K562 (cell line): ENCODE results near the gene SERPINB4. TPM values are rescaled to one million over a fixed set of nuclear protein-coding genes. Genes with fewer than 3 reads are reported as not detected.
"Not testable (repeated sequence)": the region's sequence is repeated elsewhere in the genome, so short reads cannot be mapped to it uniquely, and the experiment has no call there.

Experiments
- ATAC-seq: fragments of 200-7000 bp; cut with Tn5 transposase; 3 replicates; pipeline ENCODE4 v1.9.1; 2020; ENCODE audit warnings: moderate library complexity
- BruUV-seq: library from RNA; stranded (reverse); fragments of 400-500 nt; replicated peaks from 2 replicates; lab custom pipeline; 2021; lab: Mats Ljungman, UMichigan
- CTCF ChIA-PET: fragments of 300-600 bp; formaldehyde crosslinking; extraction: SDS; loops from one replicate; lab custom pipeline; 2021; ENCODE audit warnings: low intra/inter-chr PET ratio; lab: Yijun Ruan, JAX
- POLR2A ChIA-PET: fragments of 300-600, 350-650 bp; sonication (Branson Sonifier 250); formaldehyde crosslinking; extraction: SDS; loops from one replicate; lab custom pipeline; 2021; ENCODE audit warnings: antibody characterized with exemption, inconsistent platforms; lab: Yijun Ruan, JAX
- DNase-seq, 4 experiments: peaks; one replicate each; pipeline versions ENCODE4 v3.0.0 to v3.0.0-alpha.2; 2011 to 2018; ENCODE audit warnings: low spot score in 3 of 4, mixed read lengths in 3 of 4; ENCODE audit errors: extremely low read depth in 1 of 4
- FAIRE-seq: peaks from 2 replicates; lab custom pipeline; 2011; peaks lifted over from hg19 to GRCh38; lab: Jason Lieb, UNC
- H2AFZ ChIP-seq: 2 replicates; pipeline ENCODE4 v1.6.0; 2011; ENCODE audit warnings: low read depth, low read length, control low read depth, inconsistent platforms
- H3K27ac ChIP-seq: fragments of 200-600 bp; 3 replicates; pipeline ENCODE4 v1.8.0; 2011; ENCODE audit warnings: low read depth, mild to moderate bottlenecking, control low read depth, inconsistent platforms, low read length, moderate library complexity, mixed read lengths; ENCODE audit errors: extremely low read depth
- H3K27me3 ChIP-seq, 2 experiments: fragments of 300-600 bp in 1 of 2; 2 replicates in 1 of 2; 3 replicates in 1 of 2; pipeline versions ENCODE4 v1.6.0 to v1.8.0; 2011; ENCODE audit warnings: inconsistent platforms in 2 of 2, low read length in 2 of 2, mild to moderate bottlenecking in 1 of 2, mixed read lengths in 1 of 2, moderate library complexity in 1 of 2; ENCODE audit not compliant: control insufficient read depth in 2 of 2, insufficient read depth in 2 of 2
- H3K36me3 ChIP-seq: fragments of 300-600 bp; 3 replicates; pipeline ENCODE4 v1.8.0; 2011; ENCODE audit warnings: mild to moderate bottlenecking, low read length, inconsistent platforms; ENCODE audit not compliant: control insufficient read depth, insufficient read depth
- H3K4me1 ChIP-seq, 2 experiments: fragments of 200-600 bp in 1 of 2; replicated peaks in 1 of 2; 2 replicates in 1 of 2; 3 replicates in 1 of 2; pipeline versions ENCODE4 v1.5.1 to v1.8.0; 2011; ENCODE audit warnings: inconsistent platforms in 2 of 2, low read length in 2 of 2, mild to moderate bottlenecking in 1 of 2, mixed read lengths in 1 of 2, moderate library complexity in 1 of 2; ENCODE audit not compliant: control insufficient read depth in 2 of 2, insufficient read depth in 2 of 2
- H3K4me2 ChIP-seq: 2 replicates; pipeline ENCODE4 v1.6.1; 2011; ENCODE audit warnings: low read length, control low read depth, inconsistent platforms, mixed read lengths; ENCODE audit not compliant: insufficient read depth
- H3K4me3 ChIP-seq: fragments of 200-600 bp; sonication (generic), shearing (Covaris generic); 2 replicates; pipeline ENCODE4 v1.5.1; 2016; ENCODE audit warnings: control low read depth, inconsistent platforms
- H3K79me2 ChIP-seq: fragments of 200-600 bp; 3 replicates; pipeline ENCODE4 v1.8.0; 2011; ENCODE audit warnings: low read length, inconsistent platforms; ENCODE audit not compliant: control insufficient read depth, insufficient read depth
- H3K9ac ChIP-seq, 2 experiments: 2 replicates each; pipeline versions ENCODE4 v1.6.0 to v1.6.1; 2011; ENCODE audit warnings: low read depth in 2 of 2, low read length in 2 of 2, control low read depth in 1 of 2, inconsistent platforms in 1 of 2, mild to moderate bottlenecking in 1 of 2, mixed read lengths in 1 of 2; ENCODE audit not compliant: insufficient read depth in 1 of 2
- H3K9me1 ChIP-seq: one replicate; pipeline ENCODE4 v1.6.0; 2011; ENCODE audit warnings: inconsistent platforms, mild to moderate bottlenecking, low read length, moderate library complexity; ENCODE audit not compliant: control insufficient read depth, insufficient read depth
- H3K9me3 ChIP-seq: replicated peaks from 2 replicates; pipeline ENCODE4 v1.5.1; 2011; ENCODE audit warnings: low read depth, low read length, inconsistent platforms; ENCODE audit not compliant: control insufficient read depth, insufficient read depth
- H4K20me1 ChIP-seq: replicated peaks from 2 replicates; pipeline ENCODE4 v1.6.1; 2011; ENCODE audit warnings: low read length, inconsistent platforms, mixed read lengths; ENCODE audit not compliant: control insufficient read depth, insufficient read depth
- POLR3G ChIP-seq: IDR thresholded peaks from 2 replicates; pipeline ENCODE4 v1.6.1; 2011; ENCODE audit not compliant: insufficient read length, insufficient replicate concordance; ENCODE audit errors: extremely low read depth
- WGBS: fragments of 100-300 bp; shearing (Covaris generic); methylation state at CpG from one replicate; pipeline ENCODE4 v1.1.6; 2016; ENCODE audit warnings: low coverage, mixed read lengths; ENCODE audit not compliant: insufficient coverage; ENCODE audit errors: missing lambda C conversion rate; 5-methylcytosine and 5-hydroxymethylcytosine counted together
- in situ Hi-C: fragments of 300-500 bp; cut with MboI; formaldehyde crosslinking; loops from 4 replicates; pipeline ENCODE4 v1.15.0; 2018; ENCODE audit warnings: inconsistent platforms, mixed read lengths
- intact Hi-C: fragments of 100-400 bp; cut with micrococcal nuclease; formaldehyde crosslinking; loops from 2 replicates; pipeline ENCODE4 v1.14.2; 2022
- polyA plus RNA-seq, 8 experiments: library from polyadenylated mRNA; depleted of rRNA in 4 of 8; stranded (reverse) in 5 of 8; unstranded in 3 of 8; fragments of >200 nt; fragmentation: Nextera tagmentation in 2 of 8; fragmentation: Illumina TruSeq in 1 of 8; extraction: Ambion mirVana in 2 of 8; extraction: Trizol in 1 of 8; gene quantifications; 2 replicates each; pipeline versions ENCODE4 v1.2.1 to v1.2.3, GENCODE V29; 2011 to 2014; ENCODE audit warnings: inconsistent platforms in 1 of 8, missing spikeins in 1 of 8
- total RNA-seq, 7 experiments: library from RNA; depleted of rRNA in 6 of 7; stranded (reverse); fragments of >200 nt in 6 of 7; fragmentation: Illumina TruSeq in 2 of 7; extraction: Trizol in 2 of 7; gene quantifications; 2 replicates each; pipeline versions ENCODE4 v1.2.1 to v1.2.3, GENCODE V29; 2011 to 2021; ENCODE audit warnings: low replicate concordance in 1 of 7

SERPINB4 gene
- total and polyA plus RNA-seq, 9 of the 15 experiments (the other 6 are each of a cell fraction or from before 2014, with no cell fraction given): not detected

- H3K4me1 ChIP-seq: no peaks in the 10 kb centered on the region
- no peaks in the 10 kb centered on the region for H3K9me3 ChIP-seq
- no peak for TF ChIP-seq POLR3G
- H3K9ac ChIP-seq: no peak overlapping the region
- no peak for ATAC-seq
- no TSS peak for BruUV-seq
- ChIA-PET CTCF (no interaction called here), POLR2A (no interaction called here)
- no peaks in the 10 kb centered on the region for H3K9me1 ChIP-seq
- no peaks in the 10 kb centered on the region for H3K27me3 ChIP-seq
- no peaks in the 10 kb centered on the region for H4K20me1 ChIP-seq
- intact Hi-C loops: no loop called here
- FAIRE-seq: no peak
- no peaks in the 10 kb centered on the region for H3K36me3 ChIP-seq
- no peak for DNase-seq
- no peaks in the 10 kb centered on the region for H3K79me2 ChIP-seq
- H3K4me3 ChIP-seq: no peak overlapping the region
- 0% methylated on average over 1 of the region's 1 CpG for WGBS
- in situ Hi-C loops: no loop called here
- no peak overlapping the region for H3K27ac ChIP-seq
- H3K4me2 ChIP-seq: no peak overlapping the region
- H2AFZ ChIP-seq: no peak overlapping the region
Measured at GRCh38 chr18:63664571-63664970, 20.5 kb upstream of the SERPINB4 start.

DNA sequence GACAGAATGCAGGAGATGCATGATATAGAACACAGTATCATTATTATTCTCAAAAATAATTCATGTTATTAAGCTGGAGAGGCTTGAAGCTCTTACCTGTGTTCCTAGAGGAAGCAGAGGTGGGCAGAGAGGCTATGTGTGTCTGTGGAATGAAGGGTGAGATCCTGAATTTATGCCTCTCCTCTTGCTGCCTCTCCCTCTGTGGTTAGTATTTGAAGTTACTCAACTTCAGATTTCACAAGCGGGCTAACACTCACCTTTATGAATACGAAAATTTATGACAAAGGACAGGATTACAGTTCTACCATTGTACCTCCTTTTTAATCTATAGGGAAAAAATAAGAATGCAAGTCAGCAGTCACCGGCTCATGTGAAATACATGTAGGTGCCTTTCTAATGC is 17.7 kb upstream of the SERPINB4 start, which contains the start of gene SERPINB3:
Gene SERPINB3 (minus strand): TSS at position 144 of the 400 bp plus-strand sequence. CDS start 677 bp downstream, outside the sequence.
- H3K9ac ChIP-seq, POLR2A ChIA-PET, intact Hi-C loops, H2AFZ ChIP-seq, H3K9me1 ChIP-seq, H4K20me1 ChIP-seq, CTCF ChIA-PET, FAIRE-seq, H3K4me2 ChIP-seq, H3K9me3 ChIP-seq, H3K27ac ChIP-seq, BruUV-seq, H3K4me3 ChIP-seq, H3K4me1 ChIP-seq, H3K36me3 ChIP-seq, ATAC-seq, H3K79me2 ChIP-seq, in situ Hi-C loops, H3K27me3 ChIP-seq, DNase-seq: not testable (repeated sequence)
- 0% methylated on average over 1 of the region's 3 CpGs for WGBS

GRCh38 chr18:63658920-63659319 is 14.9 kb upstream of the SERPINB4 start:
- H3K4me1 ChIP-seq, ATAC-seq, FAIRE-seq, H3K9ac ChIP-seq, H3K27ac ChIP-seq, H3K79me2 ChIP-seq, H4K20me1 ChIP-seq, H3K9me3 ChIP-seq, BruUV-seq, H3K36me3 ChIP-seq, H3K4me3 ChIP-seq, in situ Hi-C loops, intact Hi-C loops, H2AFZ ChIP-seq, CTCF ChIA-PET, H3K27me3 ChIP-seq, DNase-seq, H3K4me2 ChIP-seq, H3K9me1 ChIP-seq, POLR2A ChIA-PET: not testable (repeated sequence)
- WGBS: 2% methylated on average over 3 of the region's 4 CpGs

GRCh38 chr18:63650271-63650670 is 6.2 kb upstream of the SERPINB4 start:
- H3K4me3 ChIP-seq, POLR2A ChIA-PET, H3K4me2 ChIP-seq, H2AFZ ChIP-seq, H3K9ac ChIP-seq, CTCF ChIA-PET, H4K20me1 ChIP-seq, H3K36me3 ChIP-seq, H3K79me2 ChIP-seq, H3K9me1 ChIP-seq, ATAC-seq, BruUV-seq, intact Hi-C loops, H3K27ac ChIP-seq, H3K4me1 ChIP-seq, in situ Hi-C loops, DNase-seq, H3K9me3 ChIP-seq, FAIRE-seq, H3K27me3 ChIP-seq: not testable (repeated sequence)
- 0% methylated on average over 3 of the region's 3 CpGs for whole genome bisulfite sequencing
